Breast epithelium (tissue), 4 donors: Measurements from ENCODE around the gene POLD4. TPM values are rescaled to one million over a fixed set of nuclear protein-coding genes. Genes with fewer than 3 reads are reported as not detected.

Source experiments
- DNase-seq, 2 donors: peaks; one replicate each; pipeline ENCODE4 v3.0.0-alpha.2; 2019; ENCODE audit warnings: low spot score in 2 of 2
- H3K27ac ChIP-seq, 2 donors: fragments of 200-600 bp; sonication (generic) in 1 of 2; one replicate each; pipeline ENCODE4 v1.5.1; 2016 to 2019; ENCODE audit warnings: mild to moderate bottlenecking in 1 of 2
- H3K27me3 ChIP-seq, 2 donors: fragments of 200-600 bp; sonication (generic) in 1 of 2; one replicate each; pipeline versions ENCODE4 v1.5.1 to v1.6.0; 2017 to 2019; ENCODE audit warnings: control low read depth in 1 of 2, mild to moderate bottlenecking in 1 of 2
- H3K36me3 ChIP-seq: fragments of 200-600 bp; one replicate; pipeline ENCODE4 v1.5.1; 2019
- H3K4me1 ChIP-seq, 2 donors: fragments of 200-600 bp; sonication (generic); one replicate each; pipeline ENCODE4 v1.5.1; 2016 to 2019; ENCODE audit warnings: control low read depth in 1 of 2
- H3K4me3 ChIP-seq, 3 donors: fragments of 200-600 bp; sonication (generic); 1 replicate in 2 of 3; 2 replicates in 1 of 3; pipeline ENCODE4 v1.5.1; 2016 to 2019; ENCODE audit warnings: mild to moderate bottlenecking in 3 of 3, moderate library complexity in 2 of 3
- H3K9me3 ChIP-seq, 2 donors: fragments of 200-600 bp; sonication (generic) in 1 of 2; one replicate each; pipeline ENCODE4 v1.5.1; 2016 to 2019; ENCODE audit warnings: control low read depth in 1 of 2
- POLR2A ChIP-seq: fragments of 450-650 bp; IDR thresholded peaks from one replicate; pipeline ENCODE4 v1.6.1; 2016; ENCODE audit warnings: antibody characterized with exemption, mild to moderate bottlenecking, moderate library complexity
- POLR2AphosphoS5 ChIP-seq, 3 donors: sonication (generic); formaldehyde crosslinking; IDR thresholded peaks; one replicate each; pipeline ENCODE4 v1.6.1; 2017; ENCODE audit warnings: antibody characterized with exemption in 3 of 3
- intact Hi-C: fragments of 100-400 bp; cut with DNase I; formaldehyde crosslinking; loops from one replicate; pipeline ENCODE4 v1.15.1; 2023; ENCODE audit warnings: low total_unique reads
- total RNA-seq, 3 donors: library from RNA; depleted of rRNA; stranded (reverse); fragments of >200 nt; gene quantifications; one replicate each; pipeline ENCODE4 v1.1.0, GENCODE V29; 2016
- TF ChIP-seq, protein P1 (sequence below), 3 donors: fragments of 450-650 bp; IDR thresholded peaks; one replicate each; pipeline ENCODE4 v1.5.1; 2016 to 2017; ENCODE audit warnings: antibody characterized with exemption in 3 of 3, mild to moderate bottlenecking in 3 of 3, moderate library complexity in 3 of 3

Gene POLD4
- total RNA-seq, 3 donors from 2014 or later, result 48.7 to 91.5 (median 69.2) TPM

- Histone ChIP-seq H3K27me3 (no peaks in the 10 kb centered on the region), H3K4me1 (peaks cover 4 to 17% of the 10 kb centered on the region in 2 donors), H3K4me3 (peak overlapping the region; percentile 56 to 97 (median 74)), H3K36me3 (no peaks in the 10 kb centered on the region), H3K9me3 (no peaks in the 10 kb centered on the region), H3K27ac (peak overlapping the region; percentile 94)
- TF ChIP-seq POLR2A, result no peak
- peak in 2 of 3 donors; percentile 6 to 25 for TF ChIP-seq POLR2AphosphoS5 (IDR thresholded peaks at IDR 0.05)
- intact Hi-C loops, result loop anchor here (10.0 kb wide), 1 partner anchor 1153 kb away; no protein-coding TSS in a partner anchor
- DNase-seq, result no peak
These were observed 35.3 kb downstream of the POLD4 start for GRCh38 chr11:67317888-67318555.

- Histone ChIP-seq H3K27me3 (no peaks in the 10 kb centered on the region), H3K36me3 (no peaks in the 10 kb centered on the region), H3K27ac (peak overlapping the region; percentile 94), H3K4me1 (peaks cover 6 to 19% of the 10 kb centered on the region in 2 donors), H3K4me3 (peak overlapping the region; percentile 56 to 97 (median 74)), H3K9me3 (no peaks in the 10 kb centered on the region)
- intact Hi-C loops, result loop anchor here (10.0 kb wide), 1 partner anchor 1153 kb away; no protein-coding TSS in a partner anchor
- DNase-seq, result peak; percentile 94 to 97
- TF ChIP-seq POLR2A (peak; percentile 43), POLR2AphosphoS5 (IDR thresholded peaks at IDR 0.05) (peak; percentile 73 to 82 (median 75))
- TF ChIP-seq, protein P1, sequence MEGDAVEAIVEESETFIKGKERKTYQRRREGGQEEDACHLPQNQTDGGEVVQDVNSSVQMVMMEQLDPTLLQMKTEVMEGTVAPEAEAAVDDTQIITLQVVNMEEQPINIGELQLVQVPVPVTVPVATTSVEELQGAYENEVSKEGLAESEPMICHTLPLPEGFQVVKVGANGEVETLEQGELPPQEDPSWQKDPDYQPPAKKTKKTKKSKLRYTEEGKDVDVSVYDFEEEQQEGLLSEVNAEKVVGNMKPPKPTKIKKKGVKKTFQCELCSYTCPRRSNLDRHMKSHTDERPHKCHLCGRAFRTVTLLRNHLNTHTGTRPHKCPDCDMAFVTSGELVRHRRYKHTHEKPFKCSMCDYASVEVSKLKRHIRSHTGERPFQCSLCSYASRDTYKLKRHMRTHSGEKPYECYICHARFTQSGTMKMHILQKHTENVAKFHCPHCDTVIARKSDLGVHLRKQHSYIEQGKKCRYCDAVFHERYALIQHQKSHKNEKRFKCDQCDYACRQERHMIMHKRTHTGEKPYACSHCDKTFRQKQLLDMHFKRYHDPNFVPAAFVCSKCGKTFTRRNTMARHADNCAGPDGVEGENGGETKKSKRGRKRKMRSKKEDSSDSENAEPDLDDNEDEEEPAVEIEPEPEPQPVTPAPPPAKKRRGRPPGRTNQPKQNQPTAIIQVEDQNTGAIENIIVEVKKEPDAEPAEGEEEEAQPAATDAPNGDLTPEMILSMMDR (IDR thresholded peaks at IDR 0.05), result peak; percentile 91 to 100 (median 99)
These were observed 36.0 kb downstream of the POLD4 start for GRCh38 chr11:67317205-67317887.

- intact Hi-C loops, result loop anchor here (10.0 kb wide), 1 partner anchor 1152 kb away; no protein-coding TSS in a partner anchor
- Histone ChIP-seq H3K4me3 (peak overlapping the region; percentile 56 to 97 (median 74)), H3K36me3 (no peaks in the 10 kb centered on the region), H3K4me1 (peaks cover 6 to 19% of the 10 kb centered on the region in 2 donors), H3K27ac (peak overlapping the region; percentile 94), H3K27me3 (no peaks in the 10 kb centered on the region), H3K9me3 (no peaks in the 10 kb centered on the region)
- TF ChIP-seq POLR2AphosphoS5 (IDR thresholded peaks at IDR 0.05) (no peak), POLR2A (no peak)
- TF ChIP-seq, protein P1 (IDR thresholded peaks at IDR 0.05), result no peak
- DNase-seq, result no peak
These were observed 36.5 kb downstream of the POLD4 start for GRCh38 chr11:67316882-67317204.

DNA sequence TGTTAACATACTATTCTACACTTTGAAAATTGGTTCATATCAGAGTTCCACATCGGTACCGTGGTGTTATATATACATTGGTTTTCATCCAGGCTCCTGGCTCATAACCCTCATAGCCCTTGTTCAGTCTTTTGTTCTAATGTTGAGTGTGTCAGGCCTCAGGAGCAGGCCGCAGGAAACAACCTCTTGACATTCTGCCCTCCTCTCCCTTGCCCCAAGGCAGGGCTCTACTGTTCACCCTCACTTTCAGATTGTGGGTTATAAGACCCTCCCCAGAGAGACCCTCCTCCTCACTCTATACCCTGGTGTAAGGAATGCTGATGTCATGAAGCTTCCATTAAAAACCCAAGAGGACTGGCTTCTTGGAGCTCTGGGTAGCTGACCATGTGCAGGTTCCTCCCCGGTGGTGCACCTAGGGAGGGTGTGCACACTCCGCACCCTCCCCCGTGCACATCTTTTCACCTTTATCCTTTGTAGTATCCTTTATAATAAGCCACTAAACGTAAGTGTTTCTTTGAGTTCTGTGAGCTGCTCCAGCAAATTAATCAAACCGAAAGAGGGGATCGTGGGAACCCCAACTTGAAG is 37.9 kb downstream of the POLD4 start:
- Histone ChIP-seq H3K36me3 (no peaks in the 10 kb centered on the region), H3K27me3 (no peaks in the 10 kb centered on the region), H3K4me1 (peaks cover 6 to 19% of the 10 kb centered on the region in 2 donors), H3K4me3 (no peak overlapping the region), H3K27ac (peak overlapping the region in 1 of 2 donors; percentile 91), H3K9me3 (no peaks in the 10 kb centered on the region)
- no peak for DNase-seq
- intact Hi-C loops, result loop anchor here (10.0 kb wide), 1 partner anchor 1151 kb away; no protein-coding TSS in a partner anchor
- TF ChIP-seq, protein P1 (IDR thresholded peaks at IDR 0.05), result no peak
- no peak for TF ChIP-seq POLR2AphosphoS5 (IDR thresholded peaks at IDR 0.05)
- no peak for TF ChIP-seq POLR2A

- Histone ChIP-seq H3K4me1 (peaks cover 6 to 19% of the 10 kb centered on the region in 2 donors), H3K36me3 (no peaks in the 10 kb centered on the region), H3K9me3 (no peaks in the 10 kb centered on the region), H3K27ac (peak overlapping the region; percentile 10 to 91), H3K4me3 (no peak overlapping the region), H3K27me3 (no peaks in the 10 kb centered on the region)
- no peak for DNase-seq
- intact Hi-C loops, result loop anchor here (1.0 to 10.0 kb wide), 2 partner anchors 51 to 1149 kb away; no protein-coding TSS in a partner anchor
- TF ChIP-seq, protein P1 (IDR thresholded peaks at IDR 0.05), result no peak
- TF ChIP-seq POLR2A (no peak), POLR2AphosphoS5 (IDR thresholded peaks at IDR 0.05) (no peak)
These were observed 39.1 kb downstream of the POLD4 start for GRCh38 chr11:67314218-67314617.
